ENCODE measurements around the gene NSUN5. TPM values are rescaled to one million over a fixed set of nuclear protein-coding genes. Genes with fewer than 3 reads are reported as not detected.

The NSUN5 gene
- total and polyA plus RNA-seq, 9 of the 15 experiments (the other 6 are each of a cell fraction or from before 2014, with no cell fraction given): 4.7 to 115 (median 43.0) TPM

DNA sequence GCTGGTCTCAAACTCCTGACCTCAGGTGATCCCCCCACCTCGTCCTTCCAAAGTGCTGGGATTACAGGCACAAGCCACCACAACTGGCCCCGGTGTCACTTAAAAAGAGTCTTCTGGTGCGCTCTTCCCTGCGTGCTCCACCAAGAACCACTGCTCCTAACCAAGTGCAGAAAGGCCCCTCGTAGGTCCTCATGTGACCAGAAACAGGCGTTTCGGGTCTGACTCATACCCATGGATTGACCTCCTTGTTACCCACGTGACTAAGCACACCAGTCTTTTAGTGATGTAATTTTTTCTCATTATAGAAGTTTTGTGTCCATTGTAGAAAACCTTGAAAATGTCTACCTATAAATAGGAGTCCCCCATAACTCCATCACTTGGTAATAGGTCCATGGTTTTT is 33.3 kb upstream of the NSUN5 start (continued):
- TF ChIP-seq CREB3L1 (IDR thresholded peaks at IDR 0.05; ENCODE audit: borderline replicate concordance, low read depth) (no peak), RCOR1 (IDR thresholded peaks at IDR 0.05; ENCODE audit: borderline replicate concordance in 1 of 2, low read depth in 2 of 2, low read length in 2 of 2) (0 out of 4 replicates have a peak, but pooled peaks of 1 of the 2 experiments have one; percentile 8), ATF7 (IDR thresholded peaks at IDR 0.05) (peak; percentile 59), GMEB1 (CRISPR knock-in tag; IDR thresholded peaks at IDR 0.05) (peak; percentile 10; the same call in 1 of the 2 replicates), GTF2A2 (tag; IDR thresholded peaks at IDR 0.05) (no peak), TOE1 (IDR thresholded peaks at IDR 0.05; ENCODE audit: borderline replicate concordance) (peak; percentile 91; the same call in 1 of the 2 replicates), TOE1 (CRISPR knock-in tag; IDR thresholded peaks at IDR 0.05; ENCODE audit: borderline replicate concordance, low read depth) (no peak), PHB2 (IDR thresholded peaks at IDR 0.05; ENCODE audit: low read depth) (no peak), BRF2 (IDR thresholded peaks at IDR 0.05; ENCODE audit: borderline replicate concordance, insufficient read depth, insufficient read length) (no peak), CEBPB (tag; IDR thresholded peaks at IDR 0.05) (no peak), RAD51 (IDR thresholded peaks at IDR 0.05; ENCODE audit: borderline replicate concordance, low read depth) (peak; percentile 93)
- TF ChIP-seq, protein P1, sequence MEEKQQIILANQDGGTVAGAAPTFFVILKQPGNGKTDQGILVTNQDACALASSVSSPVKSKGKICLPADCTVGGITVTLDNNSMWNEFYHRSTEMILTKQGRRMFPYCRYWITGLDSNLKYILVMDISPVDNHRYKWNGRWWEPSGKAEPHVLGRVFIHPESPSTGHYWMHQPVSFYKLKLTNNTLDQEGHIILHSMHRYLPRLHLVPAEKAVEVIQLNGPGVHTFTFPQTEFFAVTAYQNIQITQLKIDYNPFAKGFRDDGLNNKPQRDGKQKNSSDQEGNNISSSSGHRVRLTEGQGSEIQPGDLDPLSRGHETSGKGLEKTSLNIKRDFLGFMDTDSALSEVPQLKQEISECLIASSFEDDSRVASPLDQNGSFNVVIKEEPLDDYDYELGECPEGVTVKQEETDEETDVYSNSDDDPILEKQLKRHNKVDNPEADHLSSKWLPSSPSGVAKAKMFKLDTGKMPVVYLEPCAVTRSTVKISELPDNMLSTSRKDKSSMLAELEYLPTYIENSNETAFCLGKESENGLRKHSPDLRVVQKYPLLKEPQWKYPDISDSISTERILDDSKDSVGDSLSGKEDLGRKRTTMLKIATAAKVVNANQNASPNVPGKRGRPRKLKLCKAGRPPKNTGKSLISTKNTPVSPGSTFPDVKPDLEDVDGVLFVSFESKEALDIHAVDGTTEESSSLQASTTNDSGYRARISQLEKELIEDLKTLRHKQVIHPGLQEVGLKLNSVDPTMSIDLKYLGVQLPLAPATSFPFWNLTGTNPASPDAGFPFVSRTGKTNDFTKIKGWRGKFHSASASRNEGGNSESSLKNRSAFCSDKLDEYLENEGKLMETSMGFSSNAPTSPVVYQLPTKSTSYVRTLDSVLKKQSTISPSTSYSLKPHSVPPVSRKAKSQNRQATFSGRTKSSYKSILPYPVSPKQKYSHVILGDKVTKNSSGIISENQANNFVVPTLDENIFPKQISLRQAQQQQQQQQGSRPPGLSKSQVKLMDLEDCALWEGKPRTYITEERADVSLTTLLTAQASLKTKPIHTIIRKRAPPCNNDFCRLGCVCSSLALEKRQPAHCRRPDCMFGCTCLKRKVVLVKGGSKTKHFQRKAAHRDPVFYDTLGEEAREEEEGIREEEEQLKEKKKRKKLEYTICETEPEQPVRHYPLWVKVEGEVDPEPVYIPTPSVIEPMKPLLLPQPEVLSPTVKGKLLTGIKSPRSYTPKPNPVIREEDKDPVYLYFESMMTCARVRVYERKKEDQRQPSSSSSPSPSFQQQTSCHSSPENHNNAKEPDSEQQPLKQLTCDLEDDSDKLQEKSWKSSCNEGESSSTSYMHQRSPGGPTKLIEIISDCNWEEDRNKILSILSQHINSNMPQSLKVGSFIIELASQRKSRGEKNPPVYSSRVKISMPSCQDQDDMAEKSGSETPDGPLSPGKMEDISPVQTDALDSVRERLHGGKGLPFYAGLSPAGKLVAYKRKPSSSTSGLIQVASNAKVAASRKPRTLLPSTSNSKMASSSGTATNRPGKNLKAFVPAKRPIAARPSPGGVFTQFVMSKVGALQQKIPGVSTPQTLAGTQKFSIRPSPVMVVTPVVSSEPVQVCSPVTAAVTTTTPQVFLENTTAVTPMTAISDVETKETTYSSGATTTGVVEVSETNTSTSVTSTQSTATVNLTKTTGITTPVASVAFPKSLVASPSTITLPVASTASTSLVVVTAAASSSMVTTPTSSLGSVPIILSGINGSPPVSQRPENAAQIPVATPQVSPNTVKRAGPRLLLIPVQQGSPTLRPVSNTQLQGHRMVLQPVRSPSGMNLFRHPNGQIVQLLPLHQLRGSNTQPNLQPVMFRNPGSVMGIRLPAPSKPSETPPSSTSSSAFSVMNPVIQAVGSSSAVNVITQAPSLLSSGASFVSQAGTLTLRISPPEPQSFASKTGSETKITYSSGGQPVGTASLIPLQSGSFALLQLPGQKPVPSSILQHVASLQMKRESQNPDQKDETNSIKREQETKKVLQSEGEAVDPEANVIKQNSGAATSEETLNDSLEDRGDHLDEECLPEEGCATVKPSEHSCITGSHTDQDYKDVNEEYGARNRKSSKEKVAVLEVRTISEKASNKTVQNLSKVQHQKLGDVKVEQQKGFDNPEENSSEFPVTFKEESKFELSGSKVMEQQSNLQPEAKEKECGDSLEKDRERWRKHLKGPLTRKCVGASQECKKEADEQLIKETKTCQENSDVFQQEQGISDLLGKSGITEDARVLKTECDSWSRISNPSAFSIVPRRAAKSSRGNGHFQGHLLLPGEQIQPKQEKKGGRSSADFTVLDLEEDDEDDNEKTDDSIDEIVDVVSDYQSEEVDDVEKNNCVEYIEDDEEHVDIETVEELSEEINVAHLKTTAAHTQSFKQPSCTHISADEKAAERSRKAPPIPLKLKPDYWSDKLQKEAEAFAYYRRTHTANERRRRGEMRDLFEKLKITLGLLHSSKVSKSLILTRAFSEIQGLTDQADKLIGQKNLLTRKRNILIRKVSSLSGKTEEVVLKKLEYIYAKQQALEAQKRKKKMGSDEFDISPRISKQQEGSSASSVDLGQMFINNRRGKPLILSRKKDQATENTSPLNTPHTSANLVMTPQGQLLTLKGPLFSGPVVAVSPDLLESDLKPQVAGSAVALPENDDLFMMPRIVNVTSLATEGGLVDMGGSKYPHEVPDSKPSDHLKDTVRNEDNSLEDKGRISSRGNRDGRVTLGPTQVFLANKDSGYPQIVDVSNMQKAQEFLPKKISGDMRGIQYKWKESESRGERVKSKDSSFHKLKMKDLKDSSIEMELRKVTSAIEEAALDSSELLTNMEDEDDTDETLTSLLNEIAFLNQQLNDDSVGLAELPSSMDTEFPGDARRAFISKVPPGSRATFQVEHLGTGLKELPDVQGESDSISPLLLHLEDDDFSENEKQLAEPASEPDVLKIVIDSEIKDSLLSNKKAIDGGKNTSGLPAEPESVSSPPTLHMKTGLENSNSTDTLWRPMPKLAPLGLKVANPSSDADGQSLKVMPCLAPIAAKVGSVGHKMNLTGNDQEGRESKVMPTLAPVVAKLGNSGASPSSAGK (IDR thresholded peaks at IDR 0.05): peak; percentile 75

Data from K562 (cell line).